Left kidney (tissue), 2 donors: ENCODE results near the gene MTHFR. TPM values are rescaled to one million over a fixed set of nuclear protein-coding genes. Genes with fewer than 3 reads are reported as not detected.

Source experiments
- DNase-seq: peaks from one replicate; pipeline ENCODE4 v3.0.0-alpha.2; 2013
- polyA plus RNA-seq: library from polyadenylated mRNA; unstranded; fragments of 120-200 nt; gene quantifications from one replicate; pipeline ENCODE4 v1.2.1, GENCODE V29; 2013; ENCODE audit not compliant: insufficient read length

The MTHFR gene
- polyA plus RNA-seq, 1 donor: 24.9 TPM

- DNase-seq: no peak
Observed at GRCh38 chr1:11761285-11761684, 44.5 kb downstream of the MTHFR start.

GRCh38 chr1:11759791-11760190, 46.0 kb downstream of the MTHFR start:
- DNase-seq: no peak

DNA sequence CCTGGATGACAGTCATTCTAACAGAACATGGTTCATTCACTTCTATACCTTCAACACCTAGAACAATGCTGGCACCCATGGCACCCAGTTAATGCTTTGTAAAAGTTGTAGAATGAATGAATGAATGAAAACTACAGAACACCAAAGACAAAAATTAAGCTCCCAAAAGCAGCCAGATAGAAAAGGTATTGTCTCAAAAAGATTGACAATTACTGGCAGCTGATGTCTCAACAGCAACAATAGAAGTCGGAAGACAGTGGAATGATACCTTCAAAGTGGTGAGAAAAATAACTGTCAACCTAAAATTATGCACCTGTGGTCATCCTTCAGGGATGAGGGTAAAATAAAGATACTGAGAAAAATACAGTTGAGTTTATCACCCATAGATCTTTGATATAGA, 48.7 kb downstream of the MTHFR start:
- DNase-seq: no peak

DNA sequence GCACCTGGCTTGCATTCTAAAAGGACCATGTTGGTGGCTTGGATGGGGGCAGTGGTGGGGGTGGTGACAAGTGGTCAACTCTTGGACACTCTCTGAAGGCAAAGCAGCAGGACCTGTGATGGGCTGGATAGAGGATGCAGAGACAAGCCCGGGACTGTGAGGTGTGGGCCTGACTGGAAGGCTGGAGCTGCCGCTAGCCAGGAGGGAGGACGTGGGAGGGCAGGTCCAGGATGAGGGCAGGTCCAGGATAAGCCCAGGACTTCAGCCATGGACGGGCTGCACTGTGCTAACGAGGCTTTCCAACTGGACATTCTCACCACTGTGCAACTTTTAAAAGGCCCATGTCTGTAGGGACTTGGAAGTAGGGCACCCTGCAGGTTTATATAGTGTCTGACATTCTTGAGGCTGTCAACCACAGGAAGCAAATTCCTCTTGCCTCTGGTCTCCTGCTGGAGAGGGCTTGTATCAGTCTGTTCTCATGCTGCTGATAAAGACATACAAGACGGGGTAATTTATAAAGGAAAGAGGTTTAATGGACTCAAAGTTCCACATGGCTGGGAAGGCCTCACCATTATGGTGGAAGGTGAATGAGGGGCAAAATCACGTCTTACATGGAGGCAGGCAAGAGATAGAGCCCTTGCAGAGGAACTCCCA, 52.1 kb downstream of the MTHFR start:
- DNase-seq: no peak

GRCh38 chr1:11752359-11753088, 53.2 kb downstream of the MTHFR start:
- no peak for DNase-seq

DNA sequence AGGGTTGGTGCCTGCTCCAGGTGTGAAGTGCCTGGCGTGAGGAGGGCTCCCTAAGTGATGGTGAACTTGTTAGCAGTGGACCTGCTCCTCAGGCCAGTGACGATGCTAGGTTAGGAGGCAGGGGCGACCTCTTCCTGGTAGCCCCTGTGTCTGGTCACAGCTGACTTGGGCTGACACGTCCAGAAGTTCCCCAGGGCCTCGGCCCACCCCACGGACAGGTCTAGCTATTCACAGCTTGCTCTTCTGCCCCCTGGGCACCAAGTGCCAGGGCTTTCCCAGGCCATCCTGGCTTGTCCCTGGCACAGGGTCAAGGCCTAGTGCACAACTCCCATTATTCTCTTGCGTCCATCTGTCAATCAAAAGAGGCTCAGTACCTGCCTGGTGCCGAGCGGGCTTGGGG, 54.7 kb downstream of the MTHFR start:
- no peak for DNase-seq

- no peak for DNase-seq
Observed at GRCh38 chr1:11749996-11750395, 55.8 kb downstream of the MTHFR start.

GRCh38 chr1:11749203-11749689, 56.5 kb downstream of the MTHFR start:
- no peak for DNase-seq

DNA sequence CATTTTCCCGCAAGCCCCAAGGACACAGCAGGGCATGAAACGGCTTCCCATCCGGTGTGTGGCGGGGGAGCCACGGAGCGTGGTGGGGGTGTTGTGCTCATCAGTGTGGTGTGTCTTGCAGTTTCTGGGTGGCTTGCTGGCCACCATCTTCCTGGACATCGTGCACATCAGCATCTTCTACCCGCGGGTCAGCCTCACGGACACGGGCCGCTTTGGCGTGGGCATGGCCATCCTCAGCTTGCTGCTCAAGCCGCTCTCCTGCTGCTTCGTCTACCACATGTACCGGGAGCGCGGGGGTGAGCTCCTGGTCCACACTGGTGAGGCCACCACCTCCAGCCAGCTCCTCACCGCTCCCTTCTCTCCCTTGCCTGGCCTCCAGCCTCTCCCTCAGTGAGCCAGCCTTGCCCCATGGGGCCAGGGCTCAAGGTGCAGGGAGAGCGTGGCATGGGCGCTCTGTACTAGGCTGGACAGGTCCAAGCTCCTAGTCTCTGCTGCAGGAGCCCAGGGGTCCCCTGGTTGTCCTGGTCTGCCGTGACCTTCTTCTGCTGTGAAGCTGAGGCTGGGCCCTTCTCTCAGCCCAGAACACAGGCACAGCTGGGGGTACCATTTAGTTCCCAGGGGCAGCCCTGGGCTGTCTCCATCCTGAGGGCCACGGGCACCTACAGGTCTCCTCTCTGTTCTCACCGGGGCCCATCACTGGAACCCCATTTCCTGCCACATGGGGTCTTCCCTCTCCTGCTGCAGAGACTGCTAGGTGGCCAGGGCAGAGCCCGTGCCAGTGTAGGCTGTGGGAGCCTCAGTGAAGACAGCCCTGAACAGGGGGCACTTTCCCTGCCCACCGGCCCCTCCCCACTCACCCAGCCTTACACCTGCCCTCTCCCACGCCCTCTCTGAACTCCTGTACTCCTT, 57.2 kb downstream of the MTHFR start:
- DNase-seq: no peak

GRCh38 chr1:11746795-11747487, 58.8 kb downstream of the MTHFR start:
- no peak for DNase-seq

DNA sequence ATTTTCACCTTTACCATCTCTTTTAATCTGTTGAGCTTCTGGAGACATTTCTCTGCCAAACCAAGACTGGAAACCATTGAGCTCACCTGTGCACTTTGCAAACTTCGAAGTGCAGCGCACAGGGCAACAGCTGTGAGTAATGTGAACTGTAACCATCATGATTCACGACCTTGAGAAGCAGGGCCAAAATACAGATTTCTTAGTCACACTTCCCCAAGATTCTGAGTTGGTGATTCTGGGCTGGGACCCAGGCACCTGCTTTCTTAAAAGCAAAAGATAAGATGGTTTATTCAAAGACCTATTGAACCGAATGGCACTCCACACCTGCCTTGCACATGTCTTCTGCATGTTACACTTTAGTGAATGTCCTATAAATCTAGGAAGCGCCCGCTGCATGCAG, 59.7 kb downstream of the MTHFR start:
- no peak for DNase-seq

DNA sequence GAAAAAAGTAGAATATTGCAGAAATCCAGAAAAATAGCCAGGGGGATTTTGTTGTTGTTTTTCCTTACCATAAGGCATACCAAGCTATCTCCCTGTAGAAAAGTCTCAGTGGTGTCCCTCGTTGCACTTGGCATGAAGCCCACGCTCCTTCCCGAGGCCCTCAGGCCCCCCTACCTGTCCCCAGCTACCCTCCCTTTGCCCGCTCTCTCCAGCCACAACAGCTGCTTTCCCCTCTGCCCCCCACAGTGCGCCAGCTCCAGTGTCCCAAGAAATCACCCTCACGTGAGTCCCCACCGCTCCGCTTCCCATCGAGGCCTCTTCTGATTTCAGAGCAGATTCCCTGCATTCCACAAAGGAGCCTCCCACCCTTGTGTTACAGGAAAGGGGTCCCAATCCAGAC, 61.5 kb downstream of the MTHFR start:
- DNase-seq: no peak

- no peak for DNase-seq
Observed at GRCh38 chr1:11741919-11742558, 63.7 kb downstream of the MTHFR start.

- DNase-seq: no peak
Observed at GRCh38 chr1:11741482-11741881, 64.3 kb downstream of the MTHFR start.

- DNase-seq: no peak
Observed at GRCh38 chr1:11740258-11741192, 65.2 kb downstream of the MTHFR start.

DNA sequence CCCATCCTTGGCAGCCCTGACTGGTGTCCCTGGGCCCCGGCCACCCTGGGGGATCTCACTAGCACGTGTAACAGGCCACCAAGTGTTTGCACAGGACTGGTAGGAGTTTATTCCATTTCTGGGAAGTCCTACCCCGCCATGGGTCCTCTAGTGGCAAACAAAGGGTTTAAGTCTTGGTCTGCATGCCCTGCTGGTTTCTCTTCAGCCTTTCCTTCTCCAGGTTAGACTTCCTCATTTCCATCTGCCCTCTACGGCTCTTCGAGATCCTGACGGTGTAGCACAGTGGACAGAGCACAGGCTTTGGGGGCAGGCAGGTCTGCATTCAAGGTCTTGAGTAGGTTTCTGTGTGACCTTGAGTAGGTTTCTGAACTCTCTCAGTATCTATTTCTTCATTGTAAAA, 67.0 kb downstream of the MTHFR start:
- no peak for DNase-seq

GRCh38 chr1:11738096-11738495, 67.7 kb downstream of the MTHFR start:
- no peak for DNase-seq

GRCh38 chr1:11736746-11737639, 68.8 kb downstream of the MTHFR start:
- no peak for DNase-seq
